Activated CD8-positive, alpha-beta memory T cell treated with anti-CD3 and anti-CD28 coated beads, Interleukin-2, amount 50 U/mL, for 24 hours (primary cell): ENCODE results near the gene PSMD1.

Experiments
- DNase-seq: peaks from one replicate; pipeline ENCODE4 v3.0.0-alpha.2; 2020; ENCODE audit errors: extremely low read depth

Gene PSMD1

GRCh38 chr2:231207734-231208133 is 151.1 kb downstream of the PSMD1 start:
- no peak for DNase-seq

GRCh38 chr2:231210782-231211181 is 154.1 kb downstream of the PSMD1 start:
- DNase-seq, result no peak

GRCh38 chr2:231211486-231211885 is 154.8 kb downstream of the PSMD1 start:
- no peak for DNase-seq

- DNase-seq, result no peak
These were observed 155.7 kb downstream of the PSMD1 start for GRCh38 chr2:231212329-231212845.

GRCh38 chr2:231213931-231214642 is 157.4 kb downstream of the PSMD1 start:
- DNase-seq, result no peak

- no peak for DNase-seq
These were observed 161.7 kb downstream of the PSMD1 start for GRCh38 chr2:231218366-231218765.

- DNase-seq, result no peak
These were observed 162.6 kb downstream of the PSMD1 start for GRCh38 chr2:231219289-231219688.

GRCh38 chr2:231221761-231222160 is 165.1 kb downstream of the PSMD1 start:
- DNase-seq, result no peak
